Loucy (cell line): Measurements from ENCODE around the gene PIK3CD.

ENCODE experiments used
- H2AFZ ChIP-seq: fragments of 200-600 bp; sonication (generic); 2 replicates; pipeline ENCODE4 v1.6.0; 2016; ENCODE audit warnings: antibody characterized with exemption, mild to moderate bottlenecking, low read length, moderate library complexity
- H3F3A ChIP-seq: fragments of 200-600 bp; 2 replicates; pipeline ENCODE4 v1.6.0; 2016; ENCODE audit warnings: antibody characterized with exemption, low read depth, mild to moderate bottlenecking
- H3K27me3 ChIP-seq: fragments of 200-600 bp; sonication (generic); 2 replicates; pipeline ENCODE4 v1.6.1; 2014; ENCODE audit warnings: low read length, mild to moderate bottlenecking; ENCODE audit not compliant: insufficient read depth, poor library complexity, severe bottlenecking
- H3K36me3 ChIP-seq: fragments of 200-600 bp; sonication (generic); 2 replicates; pipeline ENCODE4 v1.6.1; 2016; ENCODE audit warnings: low read length; ENCODE audit not compliant: insufficient read depth
- H3K4me1 ChIP-seq: fragments of 200-600 bp; sonication (generic); 2 replicates; pipeline ENCODE4 v1.5.1; 2014; ENCODE audit warnings: low read length, mild to moderate bottlenecking; ENCODE audit not compliant: insufficient read depth, poor library complexity, severe bottlenecking
- H3K4me2 ChIP-seq: fragments of 200-600 bp; sonication (generic); 2 replicates; pipeline ENCODE4 v1.6.0; 2014; ENCODE audit warnings: antibody characterized with exemption, low read length, low read depth, mild to moderate bottlenecking; ENCODE audit not compliant: poor library complexity, severe bottlenecking
- H3K4me3 ChIP-seq: fragments of 200-600 bp; sonication (generic); 2 replicates; pipeline ENCODE4 v1.5.1; 2014; ENCODE audit warnings: low read length, mild to moderate bottlenecking, mixed read lengths; ENCODE audit not compliant: poor library complexity, severe bottlenecking
- H3K79me2 ChIP-seq: fragments of 200-600 bp; sonication (generic); 2 replicates; pipeline ENCODE4 v1.6.1; 2014; ENCODE audit warnings: low read length; ENCODE audit not compliant: insufficient read depth
- H3K9ac ChIP-seq: fragments of 200-600 bp; sonication (generic); 2 replicates; pipeline ENCODE4 v1.6.0; 2014; ENCODE audit warnings: mild to moderate bottlenecking, low read depth, low read length, moderate library complexity; ENCODE audit not compliant: poor library complexity, severe bottlenecking
- H3K9me2 ChIP-seq: fragments of 200-600 bp; sonication (generic); replicated peaks from 2 replicates; pipeline ENCODE4 v1.6.1; 2016; ENCODE audit warnings: low read depth, low read length, mixed read lengths
- H3K9me3 ChIP-seq: fragments of 200-600 bp; sonication (generic); 2 replicates; pipeline ENCODE4 v1.6.1; 2014; ENCODE audit warnings: mild to moderate bottlenecking, antibody characterized with exemption, low read length, low read depth; ENCODE audit not compliant: insufficient read depth
- H4K20me1 ChIP-seq: fragments of 200-600 bp; sonication (generic); 2 replicates; pipeline ENCODE4 v1.6.0; 2014; ENCODE audit warnings: antibody characterized with exemption, low read length, mild to moderate bottlenecking; ENCODE audit not compliant: insufficient read depth, poor library complexity, severe bottlenecking
- CTCF ChIP-seq: fragments of 200-600 bp; sonication (generic); conservative IDR thresholded peaks from 2 replicates; pipeline ENCODE4 v1.5.1; 2014; ENCODE audit warnings: mild to moderate bottlenecking, antibody characterized with exemption, low read length
- EZH2phosphoT487 ChIP-seq: fragments of 200-600 bp; IDR thresholded peaks from 2 replicates; pipeline ENCODE4 v1.6.1; 2018; ENCODE audit warnings: antibody characterized with exemption, mild to moderate bottlenecking, moderate library complexity, borderline replicate concordance

The PIK3CD gene

GRCh38 chr1:9730096-9730901 lies 78.8 kb downstream of the PIK3CD start:
- no peak overlapping the region for H2AFZ ChIP-seq
- no peaks in the 10 kb centered on the region for H3K4me1 ChIP-seq
- no peak overlapping the region for H3K9ac ChIP-seq
- no peak for TF ChIP-seq CTCF
- no peak for TF ChIP-seq EZH2phosphoT487
- no peaks in the 10 kb centered on the region for H3K27me3 ChIP-seq
- no peak overlapping the region for H3K4me2 ChIP-seq
- no peaks in the 10 kb centered on the region for H3K9me2 ChIP-seq
- H3F3A ChIP-seq, result no peaks in the 10 kb centered on the region
- H3K9me3 ChIP-seq, result no peaks in the 10 kb centered on the region
- H3K79me2 ChIP-seq, result no peaks in the 10 kb centered on the region
- H3K4me3 ChIP-seq, result no peak overlapping the region
- H4K20me1 ChIP-seq, result no peaks in the 10 kb centered on the region
- peaks cover 62% of the 10 kb centered on the region; the same call in 1 of the 2 replicates for H3K36me3 ChIP-seq

- TF ChIP-seq EZH2phosphoT487 (no peak), CTCF (no peak)
- Histone ChIP-seq H3K4me2 (no peak overlapping the region), H3F3A (no peaks in the 10 kb centered on the region)
Observed at GRCh38 chr1:9731051-9731537, 79.6 kb downstream of the PIK3CD start.

GRCh38 chr1:9731561-9731960 lies 80.0 kb downstream of the PIK3CD start:
- H3K9me3 ChIP-seq, result no peaks in the 10 kb centered on the region
- H3K9me2 ChIP-seq, result no peaks in the 10 kb centered on the region
- H3K4me2 ChIP-seq, result no peak overlapping the region
- H2AFZ ChIP-seq, result no peak overlapping the region
- no peak overlapping the region for H3K9ac ChIP-seq
- H3K79me2 ChIP-seq, result no peaks in the 10 kb centered on the region
- no peak for TF ChIP-seq CTCF
- TF ChIP-seq EZH2phosphoT487, result no peak
- H3K27me3 ChIP-seq, result no peaks in the 10 kb centered on the region
- no peaks in the 10 kb centered on the region for H3K4me1 ChIP-seq
- H3F3A ChIP-seq, result no peaks in the 10 kb centered on the region
- peaks cover 75% of the 10 kb centered on the region; the same call in 1 of the 2 replicates for H3K36me3 ChIP-seq
- H3K4me3 ChIP-seq, result no peak overlapping the region
- no peaks in the 10 kb centered on the region for H4K20me1 ChIP-seq

More at GRCh38 chr1:9731051-9731537, 79.6 kb downstream of the PIK3CD start:
- Histone ChIP-seq H3K9me3 (no peaks in the 10 kb centered on the region), H4K20me1 (no peaks in the 10 kb centered on the region), H3K27me3 (no peaks in the 10 kb centered on the region), H3K9ac (no peak overlapping the region), H3K79me2 (no peaks in the 10 kb centered on the region), H3K9me2 (no peaks in the 10 kb centered on the region), H3K4me1 (no peaks in the 10 kb centered on the region), H3K36me3 (peaks cover 70% of the 10 kb centered on the region; the same call in 1 of the 2 replicates), H3K4me3 (no peak overlapping the region), H2AFZ (no peak overlapping the region)
